Kidney epithelial cell (primary cell): ENCODE data around the gene TOLLIP. TPM values are rescaled to one million over a fixed set of nuclear protein-coding genes. Genes with fewer than 3 reads are reported as not detected.

Source experiments
- DNase-seq: peaks from one replicate; pipeline ENCODE4 v3.0.0-alpha.2; 2010; ENCODE audit warnings: low read depth
- H3K27me3 ChIP-seq: 2 replicates; pipeline ENCODE4 v1.6.0; 2011; ENCODE audit warnings: low read length; ENCODE audit not compliant: control insufficient read depth, insufficient read depth
- H3K36me3 ChIP-seq: 2 replicates; pipeline ENCODE4 v1.5.1; 2011; ENCODE audit warnings: low read length; ENCODE audit not compliant: control insufficient read depth, insufficient read depth
- H3K4me3 ChIP-seq: 2 replicates; pipeline ENCODE4 v1.5.1; 2011; ENCODE audit warnings: low read depth, mild to moderate bottlenecking, control low read depth, low read length
- CTCF ChIP-seq: IDR thresholded peaks from 2 replicates; pipeline ENCODE4 v1.5.1; 2011; ENCODE audit warnings: mild to moderate bottlenecking, moderate library complexity, low read length, control low read depth, inconsistent platforms; ENCODE audit not compliant: insufficient read depth, poor library complexity, severe bottlenecking
- total RNA-seq: library from RNA; depleted of rRNA; stranded (reverse); fragments of >200 nt; gene quantifications from 2 replicates; pipeline ENCODE4 v1.2.3, GENCODE V29; 2015

TOLLIP gene
- total RNA-seq, 1 donor from 2014 or later, result 55.3 TPM

- H3K4me3 ChIP-seq, result no peak overlapping the region
- H3K27me3 ChIP-seq, result no peaks in the 10 kb centered on the region
- peaks cover 2% of the 10 kb centered on the region for H3K36me3 ChIP-seq
- DNase-seq, result no peak
- TF ChIP-seq CTCF, result no peak
Measured at GRCh38 chr11:1301220-1302000, 8.0 kb downstream of the TOLLIP start.

DNA sequence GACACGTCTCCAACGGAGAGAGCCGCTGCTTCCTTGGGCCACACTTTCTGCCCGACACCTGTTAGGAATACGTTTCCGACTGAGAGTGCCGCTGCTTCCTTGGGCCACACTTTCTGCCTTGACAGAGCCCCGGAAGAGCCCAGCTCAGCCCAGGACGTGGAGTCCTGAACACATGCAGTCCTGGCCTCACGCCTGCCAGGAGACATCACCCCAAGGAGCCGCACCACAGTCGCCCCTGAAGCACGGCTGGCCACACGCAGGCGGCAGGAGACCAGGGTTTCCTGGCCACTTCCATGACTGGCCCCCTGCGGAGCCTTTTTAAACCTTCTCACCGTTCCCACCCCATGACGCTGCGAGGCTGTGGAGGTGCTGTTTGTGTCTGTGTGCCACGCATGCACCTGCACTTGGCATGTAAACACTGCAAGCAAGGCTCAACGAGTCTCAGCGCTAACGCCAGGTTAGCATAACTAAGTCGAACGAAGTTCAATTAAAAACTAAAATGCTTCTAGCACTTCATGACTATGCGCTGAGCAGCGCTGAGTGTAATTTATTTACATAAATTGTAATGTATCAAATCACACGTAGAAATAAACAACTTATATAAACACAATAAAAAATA is 8.8 kb downstream of the TOLLIP start:
- Histone ChIP-seq H3K27me3 (no peaks in the 10 kb centered on the region), H3K36me3 (peaks cover 2% of the 10 kb centered on the region), H3K4me3 (no peak overlapping the region)
- no peak for TF ChIP-seq CTCF
- no peak for DNase-seq

GRCh38 chr11:1300121-1300520 is 9.3 kb downstream of the TOLLIP start:
- no peak for TF ChIP-seq CTCF
- H3K4me3 ChIP-seq, result no peak overlapping the region
- DNase-seq, result no peak
- peaks cover 2% of the 10 kb centered on the region for H3K36me3 ChIP-seq
- H3K27me3 ChIP-seq, result no peaks in the 10 kb centered on the region

DNA sequence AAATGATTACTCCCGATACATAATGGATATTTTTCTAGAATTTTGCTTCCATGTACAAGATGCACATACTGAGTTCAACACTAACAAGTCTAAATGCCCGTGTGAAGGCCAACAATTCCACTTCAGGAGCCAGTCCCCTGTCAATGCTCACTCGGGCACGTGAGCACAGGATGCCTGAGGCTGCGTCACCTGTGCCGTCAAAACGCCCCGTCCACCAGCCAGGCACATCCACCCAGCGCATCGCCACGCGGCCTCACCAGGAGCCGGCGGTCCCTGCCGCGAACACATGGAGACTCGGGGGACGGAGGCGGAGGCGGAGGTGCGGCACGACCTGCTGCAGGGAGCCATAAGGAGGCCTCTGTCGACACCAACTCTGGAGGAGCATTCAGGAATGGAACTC is 9.8 kb downstream of the TOLLIP start:
- Histone ChIP-seq H3K27me3 (no peaks in the 10 kb centered on the region), H3K36me3 (peaks cover 2% of the 10 kb centered on the region), H3K4me3 (no peak overlapping the region)
- TF ChIP-seq CTCF, result no peak
- DNase-seq, result no peak

- no peak for TF ChIP-seq CTCF
- DNase-seq, result peak; percentile 61
- H3K4me3 ChIP-seq, result no peak overlapping the region
- H3K27me3 ChIP-seq, result no peaks in the 10 kb centered on the region
- H3K36me3 ChIP-seq, result peaks cover 2% of the 10 kb centered on the region
Measured at GRCh38 chr11:1298695-1299492, 10.5 kb downstream of the TOLLIP start.
